HG02938 (cell line): Measurements from ENCODE around the gene PRTFDC1.
A peak's percentile ranks its signal among the peaks of the same experiment; 100 is the strongest.

Experiments used
- ATAC-seq: cut with Tn5 transposase; IDR thresholded peaks from one replicate; pipeline ENCODE4 v1.9.1; 2021; ENCODE audit warnings: mild to moderate bottlenecking, moderate library complexity; ENCODE audit not compliant: unreplicated experiment

Gene PRTFDC1

GRCh38 chr10:24882047-24882698 lies 70.2 kb downstream of the PRTFDC1 start:
- ATAC-seq = peak; percentile 68

- no peak for ATAC-seq
Measured at GRCh38 chr10:24879861-24880260, 72.5 kb downstream of the PRTFDC1 start.

GRCh38 chr10:24874133-24874532 lies 78.3 kb downstream of the PRTFDC1 start:
- no peak for ATAC-seq

GRCh38 chr10:24873281-24873683 lies 79.1 kb downstream of the PRTFDC1 start:
- ATAC-seq = no peak

GRCh38 chr10:24872790-24873182 lies 79.6 kb downstream of the PRTFDC1 start:
- no peak for ATAC-seq

GRCh38 chr10:24872049-24872789 lies 80.2 kb downstream of the PRTFDC1 start:
- ATAC-seq = no peak

- ATAC-seq = no peak
Measured at GRCh38 chr10:24871011-24871935, 81.1 kb downstream of the PRTFDC1 start.

- ATAC-seq = no peak
Measured at GRCh38 chr10:24869354-24870015, 82.9 kb downstream of the PRTFDC1 start.

- ATAC-seq = no peak
Measured at GRCh38 chr10:24866604-24867583, 85.5 kb downstream of the PRTFDC1 start.

GRCh38 chr10:24865783-24866182 lies 86.6 kb downstream of the PRTFDC1 start:
- ATAC-seq = no peak

GRCh38 chr10:24862589-24862988 lies 89.8 kb downstream of the PRTFDC1 start:
- ATAC-seq = no peak

GRCh38 chr10:24858288-24859270 lies 93.8 kb downstream of the PRTFDC1 start:
- no peak for ATAC-seq

- ATAC-seq = no peak
Measured at GRCh38 chr10:24857031-24857725, 95.2 kb downstream of the PRTFDC1 start.

- no peak for ATAC-seq
Measured at GRCh38 chr10:24854256-24854655, 98.2 kb downstream of the PRTFDC1 start.

- ATAC-seq = no peak
Measured at GRCh38 chr10:24853661-24854060, 98.7 kb downstream of the PRTFDC1 start.

- ATAC-seq = no peak
Measured at GRCh38 chr10:24851629-24852028, 100.8 kb downstream of the PRTFDC1 start.

GRCh38 chr10:24850727-24851296 lies 101.6 kb downstream of the PRTFDC1 start:
- no peak for ATAC-seq
